ENCODE results near the gene AGPAT3. TPM values are rescaled to one million over a fixed set of nuclear protein-coding genes. Genes with fewer than 3 reads are reported as not detected.

AGPAT3 gene
- total RNA-seq, 1 donor from 2014 or later: 43.3 TPM

DNA sequence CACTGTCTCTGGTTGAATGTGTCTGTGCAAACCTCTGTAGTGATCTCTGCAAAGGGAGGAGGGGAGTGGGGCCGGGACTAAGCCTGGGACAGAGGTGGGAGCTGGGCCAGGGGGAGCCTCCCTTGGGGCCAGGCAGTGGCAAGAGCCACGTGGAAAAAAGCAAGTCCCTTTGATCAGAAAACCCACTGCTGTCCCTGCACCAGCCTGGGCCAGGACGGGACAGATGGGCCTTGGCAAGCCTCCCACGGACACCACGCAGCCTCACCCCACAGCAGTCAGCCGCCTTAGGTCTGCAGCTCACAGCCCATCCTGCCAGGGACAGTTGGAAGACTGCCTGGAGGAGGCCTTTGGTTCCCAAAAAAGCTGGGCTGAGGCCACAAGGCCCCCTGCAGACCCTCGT, 135.3 kb downstream of the AGPAT3 start:
- peak; percentile 29 for DNase-seq

GRCh38 chr21:44002511-44002910, 137.5 kb downstream of the AGPAT3 start:
- DNase-seq: no peak

- no peak for DNase-seq
Observed at GRCh38 chr21:44003307-44003966, 138.4 kb downstream of the AGPAT3 start.

DNA sequence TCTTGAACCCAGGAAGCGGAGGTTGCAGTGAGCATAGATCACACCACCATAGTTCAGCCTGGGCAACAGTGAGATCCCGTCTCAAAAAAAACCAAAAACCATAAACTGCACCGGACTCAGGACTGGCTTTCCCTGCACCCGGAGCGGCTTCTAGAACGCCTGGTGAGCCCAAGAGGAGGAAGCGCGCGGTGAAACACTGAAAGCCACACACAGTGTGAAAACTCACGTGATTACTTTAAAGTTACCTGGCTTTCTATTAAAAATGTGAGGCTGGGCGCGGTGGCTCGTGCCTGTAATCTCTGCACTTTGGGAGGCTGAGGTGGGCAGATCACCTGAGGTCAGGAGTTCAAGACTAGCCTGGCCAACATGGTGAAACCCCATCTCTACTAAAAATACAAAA, 140.0 kb downstream of the AGPAT3 start:
- no peak for DNase-seq

DNA sequence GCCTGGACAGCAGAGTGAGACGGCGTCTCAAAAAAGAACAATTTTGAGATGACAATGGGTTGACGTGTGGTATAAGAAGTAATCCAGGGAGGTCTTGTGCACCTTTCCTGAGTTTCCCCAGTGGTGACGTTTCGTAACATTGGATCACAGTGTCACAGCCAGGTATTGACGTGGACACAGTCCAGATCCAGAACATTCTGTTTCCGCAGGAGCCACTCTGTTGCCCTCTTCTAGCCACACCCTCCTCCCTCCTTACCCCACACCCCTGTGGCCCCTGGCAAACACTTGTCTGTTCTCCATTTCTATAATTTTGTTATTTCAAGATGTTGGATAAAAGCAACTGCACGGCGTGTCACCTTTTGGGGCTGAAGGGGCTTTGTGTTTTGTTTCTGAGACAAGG, 140.6 kb downstream of the AGPAT3 start:
- no peak for DNase-seq

DNA sequence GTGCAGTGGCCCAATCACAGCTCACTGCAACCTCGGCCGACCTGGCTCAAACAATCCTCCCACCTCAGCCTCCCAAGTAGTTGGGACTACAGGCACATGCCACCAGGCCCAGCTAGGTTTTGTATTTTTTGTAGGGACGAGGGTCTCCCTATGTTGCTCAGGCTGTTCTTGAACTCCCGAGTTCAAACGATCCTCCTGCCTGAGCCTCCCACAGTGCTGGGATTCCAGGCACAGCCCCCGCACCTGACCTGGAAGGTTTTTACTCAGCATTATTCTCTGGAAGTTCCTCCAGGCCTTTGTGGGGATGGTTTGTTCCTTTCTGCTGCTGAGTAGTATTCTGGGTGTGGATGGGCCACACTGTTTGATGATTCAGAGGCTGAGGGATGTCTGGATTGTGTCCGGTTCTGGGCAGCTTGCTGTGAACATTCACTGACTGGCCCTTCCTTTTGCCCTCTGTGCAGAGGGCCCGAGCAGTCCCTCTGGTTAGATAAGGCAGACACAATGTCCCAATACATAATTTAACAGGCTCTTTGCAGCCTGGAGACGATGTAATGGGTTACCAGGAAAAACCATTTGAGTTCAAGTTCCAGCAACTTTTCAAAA, 141.1 kb downstream of the AGPAT3 start:
- no peak for DNase-seq

DNA sequence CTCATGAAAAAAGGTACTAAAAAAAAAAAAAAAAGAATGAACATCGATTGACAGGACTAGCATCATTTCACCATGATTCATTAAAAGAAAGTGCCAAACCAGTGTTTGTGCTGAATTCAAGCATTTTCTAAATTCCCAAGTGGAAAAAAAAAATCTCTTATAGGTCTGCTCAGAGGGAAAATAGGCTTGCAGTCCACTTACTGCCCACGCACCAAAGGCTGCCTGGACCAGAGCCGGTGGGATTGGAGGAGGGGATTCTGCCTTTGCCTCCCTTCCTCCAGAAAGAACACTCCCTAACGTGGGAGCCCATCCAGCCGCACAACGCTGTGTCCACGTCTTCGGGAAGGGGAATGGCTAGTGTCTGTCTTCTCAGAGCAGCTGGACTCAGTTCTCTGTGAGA, 141.6 kb downstream of the AGPAT3 start:
- DNase-seq: no peak

DNA sequence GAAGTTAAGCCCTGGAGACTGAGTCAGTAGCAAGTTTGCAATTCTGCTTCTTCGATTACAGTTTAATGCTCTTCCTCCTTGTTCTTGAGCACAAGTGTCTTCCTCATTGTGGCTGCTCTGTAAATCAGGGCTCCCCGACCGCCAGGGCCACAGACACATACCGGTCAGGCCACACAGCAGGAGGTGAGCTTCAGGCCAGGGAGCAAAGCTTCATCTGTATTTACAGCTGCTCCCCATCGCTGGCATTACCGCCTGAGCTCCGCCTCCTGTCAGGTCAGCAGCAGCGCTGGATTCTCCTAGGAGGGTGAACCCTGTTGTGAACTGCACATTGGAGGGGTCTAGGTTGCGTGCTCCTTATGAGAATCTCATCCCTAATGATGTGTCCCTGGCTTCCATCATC, 145.4 kb downstream of the AGPAT3 start:
- DNase-seq: no peak

- DNase-seq: no peak
Observed at GRCh38 chr21:44011123-44011522, 146.1 kb downstream of the AGPAT3 start.

- peak; percentile 93 for DNase-seq
Observed at GRCh38 chr21:44011579-44012473, 146.8 kb downstream of the AGPAT3 start, which contains the start of gene TRAPPC10. TRAPPC10 (plus strand) TSS chr21:44012309; CDS start chr21:44012494, 185 bp downstream.

- peak; percentile 43 for DNase-seq
Observed at GRCh38 chr21:44012474-44013379, 147.7 kb downstream of the AGPAT3 start.

GRCh38 chr21:44013380-44014088, 148.5 kb downstream of the AGPAT3 start:
- no peak for DNase-seq

- DNase-seq: no peak
Observed at GRCh38 chr21:44017601-44018000, 152.6 kb downstream of the AGPAT3 start.

- DNase-seq: no peak
Observed at GRCh38 chr21:44018127-44018526, 153.1 kb downstream of the AGPAT3 start.

GRCh38 chr21:44018813-44019567, 154.0 kb downstream of the AGPAT3 start:
- DNase-seq: no peak

DNA sequence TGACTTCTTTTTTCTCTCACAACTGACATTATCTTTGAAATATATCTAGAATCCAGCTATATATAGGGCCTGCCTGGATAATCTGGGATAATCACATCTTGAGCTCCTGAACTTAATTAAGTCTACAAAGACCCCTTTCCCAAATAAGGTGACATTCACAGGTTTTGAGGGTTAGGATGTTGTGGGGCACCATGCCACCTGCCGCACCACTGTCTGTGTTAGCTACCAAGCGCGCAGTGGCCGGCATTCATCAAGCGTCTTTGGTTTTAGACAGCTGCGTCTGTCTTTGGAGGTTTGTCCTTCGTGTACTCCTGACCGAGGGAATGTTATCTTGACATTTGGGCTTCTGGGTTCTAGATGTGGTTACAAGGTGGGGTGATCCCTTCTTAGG, 154.5 kb downstream of the AGPAT3 start:
- no peak for DNase-seq

- no peak for DNase-seq
Observed at GRCh38 chr21:44020551-44020950, 155.5 kb downstream of the AGPAT3 start.

- no peak for DNase-seq
Observed at GRCh38 chr21:44021064-44021463, 156.0 kb downstream of the AGPAT3 start.

GRCh38 chr21:44024257-44024656, 159.2 kb downstream of the AGPAT3 start:
- DNase-seq: no peak

DNA sequence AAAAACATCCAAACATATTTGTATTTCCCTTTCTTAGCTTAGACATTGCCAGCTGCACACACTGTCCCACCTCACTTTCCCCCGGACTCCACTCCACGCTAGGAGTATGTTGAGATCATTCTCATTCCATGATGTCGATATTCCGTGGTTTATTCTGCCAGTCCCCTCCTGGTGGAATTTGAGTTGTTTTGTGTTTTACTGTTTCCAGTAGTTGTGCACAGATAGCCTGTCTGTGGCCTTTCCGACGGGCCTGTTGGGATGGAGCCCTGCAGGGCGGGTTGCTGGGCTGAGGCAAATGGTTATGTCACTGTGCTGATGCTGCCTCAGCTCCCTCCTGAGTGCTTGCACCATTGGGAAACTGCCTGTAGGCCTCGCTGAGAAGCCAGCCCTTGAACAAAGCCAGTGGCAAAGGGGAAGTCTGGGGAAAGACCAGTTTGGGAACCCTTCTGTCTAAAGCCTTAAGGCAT, 159.9 kb downstream of the AGPAT3 start:
- DNase-seq: peak; percentile 26

Data from tongue (tissue), 2 donors.